BE2C (cell line): ENCODE data around the gene RADIL.
"Not testable (repeated sequence)": the region's sequence is repeated elsewhere in the genome, so short reads cannot be mapped to it uniquely, and the experiment has no call there.

Source experiments
- DNase-seq: peaks from one replicate; pipeline ENCODE4 v3.0.0-alpha.2; 2020
- H3K27me3 ChIP-seq: fragments of 250-450 bp; sonication (Bioruptor Pico); 2 replicates; pipeline ENCODE4 v1.5.1; 2020; ENCODE audit warnings: mild to moderate bottlenecking
- H3K36me3 ChIP-seq: fragments of 250-450 bp; sonication (Bioruptor Pico); 2 replicates; pipeline ENCODE4 v1.5.1; 2020; ENCODE audit warnings: mild to moderate bottlenecking
- H3K4me1 ChIP-seq: fragments of 250-450 bp; sonication (Bioruptor Pico); 2 replicates; pipeline ENCODE4 v1.5.1; 2020
- H3K4me3 ChIP-seq: 2 replicates; pipeline ENCODE4 v1.5.1; 2011; ENCODE audit warnings: low read depth, low read length
- H3K9me3 ChIP-seq: fragments of 250-450 bp; sonication (Bioruptor Pico); 2 replicates; pipeline ENCODE4 v1.5.1; 2020
- CTCF ChIP-seq: IDR thresholded peaks from 2 replicates; pipeline ENCODE4 v1.5.1; 2012; ENCODE audit warnings: mild to moderate bottlenecking, low read depth, low read length

RADIL gene

DNA sequence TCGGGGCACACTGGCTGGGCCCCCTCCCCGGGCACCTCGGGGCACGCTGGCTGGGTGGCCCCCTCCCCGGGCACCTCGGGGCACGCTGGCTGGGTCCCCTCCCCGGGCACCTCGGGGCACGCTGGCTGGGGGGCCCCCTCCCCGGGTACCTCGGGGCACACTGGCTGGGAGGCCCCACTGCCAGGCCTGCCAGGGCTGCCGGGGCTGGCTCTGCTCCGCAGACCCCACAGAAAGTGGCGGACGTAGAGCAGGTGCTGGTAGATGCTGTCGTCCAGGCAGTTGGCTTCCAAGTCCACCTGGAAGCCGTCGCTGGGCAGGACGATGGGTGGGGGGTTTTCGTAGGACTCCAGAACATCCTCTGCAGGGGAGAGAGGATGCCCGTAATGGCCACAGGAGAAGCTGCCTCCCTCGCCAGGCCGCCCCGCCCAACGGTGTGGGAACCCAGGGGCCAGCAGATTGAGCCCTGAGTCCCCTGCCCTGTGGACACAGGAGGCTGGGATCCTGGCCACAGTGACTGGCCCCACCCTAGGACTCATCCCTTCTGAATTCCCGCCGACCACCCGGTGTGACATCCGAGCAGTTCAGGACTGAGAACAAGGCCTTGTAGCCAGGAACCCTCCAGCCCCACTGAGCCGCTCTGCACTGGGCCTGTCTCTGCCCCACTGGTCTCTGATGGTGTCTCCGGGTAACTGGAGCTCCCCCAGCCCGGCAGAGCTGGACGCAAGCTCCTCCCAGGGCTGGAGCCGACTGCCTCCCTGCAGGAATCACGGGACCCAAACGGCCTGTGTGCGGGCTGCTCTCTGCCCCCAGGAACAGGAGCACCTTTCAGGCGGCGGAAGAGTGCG lies 79.9 kb downstream of the RADIL start:
- peaks cover 3% of the 10 kb centered on the region; the same call in 1 of the 2 replicates for H3K4me1 ChIP-seq
- no peak for DNase-seq
- no peak overlapping the region for H3K4me3 ChIP-seq
- H3K27me3 ChIP-seq, result no peaks in the 10 kb centered on the region
- H3K36me3 ChIP-seq, result no peaks in the 10 kb centered on the region
- no peaks in the 10 kb centered on the region for H3K9me3 ChIP-seq
- no peak for TF ChIP-seq CTCF

GRCh38 chr7:4802577-4802976 lies 80.9 kb downstream of the RADIL start:
- not testable (repeated sequence) for DNase-seq, H3K27me3 ChIP-seq, H3K36me3 ChIP-seq, H3K9me3 ChIP-seq, H3K4me3 ChIP-seq, H3K4me1 ChIP-seq

- no peaks in the 10 kb centered on the region for H3K27me3 ChIP-seq
- no peak overlapping the region for H3K4me3 ChIP-seq
- TF ChIP-seq CTCF, result no peak
- no peaks in the 10 kb centered on the region for H3K36me3 ChIP-seq
- H3K4me1 ChIP-seq, result peaks cover 3% of the 10 kb centered on the region; the same call in 1 of the 2 replicates
- peak; percentile 7 for DNase-seq
- H3K9me3 ChIP-seq, result no peaks in the 10 kb centered on the region
Measured at GRCh38 chr7:4801839-4802231, 81.7 kb downstream of the RADIL start.

DNA sequence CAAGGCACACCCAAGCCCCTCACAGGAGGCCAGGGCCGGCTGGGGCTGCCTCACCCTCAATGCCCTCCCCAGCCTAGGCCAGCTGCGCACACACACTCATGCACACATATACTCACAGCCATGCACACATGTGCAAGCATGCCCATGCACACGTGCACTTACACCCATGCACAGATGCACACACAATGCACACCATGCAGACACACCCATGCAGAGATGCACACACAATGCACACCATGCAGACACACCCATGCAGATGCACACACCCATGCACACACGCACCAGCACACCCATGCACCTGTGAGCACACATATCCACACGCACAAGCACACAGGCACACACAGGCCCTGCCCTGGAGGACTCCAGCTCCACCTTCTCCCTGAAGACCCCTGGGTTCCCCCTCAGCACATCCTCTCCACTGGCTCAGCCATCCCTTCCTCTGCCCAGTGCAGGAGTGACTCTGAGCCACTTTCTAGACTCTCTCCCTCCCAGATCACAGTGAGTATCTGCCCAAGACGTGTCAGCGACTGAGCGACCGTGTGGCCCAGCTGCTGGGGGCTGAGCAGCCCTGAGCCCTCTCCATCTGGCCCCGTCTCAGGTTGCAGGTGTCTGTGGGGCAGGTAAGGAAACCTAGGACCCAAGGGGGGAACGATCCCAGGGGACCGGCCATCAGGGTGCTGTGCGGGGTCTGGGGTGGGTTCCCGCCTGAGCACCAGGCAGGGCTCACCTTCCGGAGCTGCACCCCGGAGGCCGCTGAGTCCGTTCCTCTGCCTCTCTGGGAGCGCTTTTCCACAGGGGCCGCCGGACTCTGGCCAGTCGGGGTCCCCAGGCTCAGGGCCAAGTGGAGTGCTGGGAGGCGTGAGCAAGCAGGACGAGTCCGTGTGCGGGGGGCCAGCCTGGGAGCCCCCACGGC lies 82.3 kb downstream of the RADIL start:
- Histone ChIP-seq H3K36me3 (no peaks in the 10 kb centered on the region), H3K4me1 (peaks cover 3% of the 10 kb centered on the region; the same call in 1 of the 2 replicates), H3K4me3 (no peak overlapping the region), H3K27me3 (no peaks in the 10 kb centered on the region), H3K9me3 (no peaks in the 10 kb centered on the region)
- DNase-seq, result peak; percentile 10
- TF ChIP-seq CTCF, result no peak

GRCh38 chr7:4800487-4800886 lies 83.0 kb downstream of the RADIL start:
- Histone ChIP-seq H3K4me1 (peaks cover 3% of the 10 kb centered on the region; the same call in 1 of the 2 replicates), H3K9me3 (no peaks in the 10 kb centered on the region), H3K4me3 (no peak overlapping the region), H3K36me3 (no peaks in the 10 kb centered on the region), H3K27me3 (no peaks in the 10 kb centered on the region)
- no peak for TF ChIP-seq CTCF
- DNase-seq, result peak; percentile 11

GRCh38 chr7:4799508-4800268 lies 83.8 kb downstream of the RADIL start:
- H3K9me3 ChIP-seq, result no peaks in the 10 kb centered on the region
- no peaks in the 10 kb centered on the region for H3K36me3 ChIP-seq
- DNase-seq, result peak; percentile 51
- no peaks in the 10 kb centered on the region for H3K27me3 ChIP-seq
- no peak overlapping the region for H3K4me3 ChIP-seq
- TF ChIP-seq CTCF, result no peak
- H3K4me1 ChIP-seq, result peaks cover 3% of the 10 kb centered on the region; the same call in 1 of the 2 replicates
